Smooth muscle cell (in vitro differentiated cells): Measurements from ENCODE around the gene NPBWR2. TPM values are rescaled to one million over a fixed set of nuclear protein-coding genes. Genes with fewer than 3 reads are reported as not detected.

Experiments
- DNase-seq: peaks from one replicate; lab custom pipeline; 2025; ENCODE audit not compliant: unreplicated experiment; lab: John Stamatoyannopoulos, UW
- H2AFZ ChIP-seq: fragments of 200-600 bp; sonication (generic); 2 replicates; pipeline ENCODE4 v1.6.0; 2016; ENCODE audit warnings: antibody characterized with exemption, low read depth, mild to moderate bottlenecking
- H3F3A ChIP-seq: fragments of 200-600 bp; sonication (generic); 2 replicates; pipeline ENCODE4 v1.6.0; 2017; ENCODE audit warnings: antibody characterized with exemption, low read depth
- H3K27ac ChIP-seq: fragments of 200-600 bp; sonication (generic); 2 replicates; pipeline ENCODE4 v1.5.1; 2016; ENCODE audit warnings: low read depth, mild to moderate bottlenecking
- H3K27me3 ChIP-seq: fragments of 200-600 bp; sonication (generic); 2 replicates; pipeline ENCODE4 v1.6.1; 2016; ENCODE audit warnings: low read depth, mild to moderate bottlenecking
- H3K36me3 ChIP-seq: fragments of 200-600 bp; sonication (generic); 2 replicates; pipeline ENCODE4 v1.5.1; 2016; ENCODE audit warnings: low read depth
- H3K4me1 ChIP-seq: fragments of 200-600 bp; sonication (generic); 2 replicates; pipeline ENCODE4 v1.5.1; 2016; ENCODE audit warnings: low read depth
- H3K4me2 ChIP-seq: fragments of 200-600 bp; sonication (generic); 2 replicates; pipeline ENCODE4 v1.6.0; 2016; ENCODE audit warnings: mild to moderate bottlenecking
- H3K4me3 ChIP-seq: fragments of 200-600 bp; sonication (generic); 2 replicates; pipeline ENCODE4 v1.5.1; 2016; ENCODE audit warnings: mild to moderate bottlenecking
- H3K79me2 ChIP-seq: fragments of 200-600 bp; sonication (generic); 2 replicates; pipeline ENCODE4 v1.6.0; 2016; ENCODE audit warnings: low read depth, mild to moderate bottlenecking
- H3K9ac ChIP-seq: fragments of 200-600 bp; sonication (generic); 2 replicates; pipeline ENCODE4 v1.6.0; 2016; ENCODE audit warnings: low read depth
- H3K9me3 ChIP-seq: fragments of 200-600 bp; sonication (generic); replicated peaks from 2 replicates; pipeline ENCODE4 v1.5.1; 2016; ENCODE audit warnings: low read depth
- H4K20me1 ChIP-seq: fragments of 200-600 bp; sonication (generic); 2 replicates; pipeline ENCODE4 v1.6.0; 2016; ENCODE audit warnings: low read depth
- WGBS: methylation state at CpG from one replicate; pipeline ENCODE4 v1.1.7; 2016; ENCODE audit warnings: low lambda C conversion rate; 5-methylcytosine and 5-hydroxymethylcytosine counted together
- polyA plus RNA-seq: library from polyadenylated mRNA; unstranded; fragments of >200 nt; fragmentation: Nextera tagmentation; extraction: Ambion mirVana; gene quantifications from 2 replicates; pipeline ENCODE4 v1.2.1, GENCODE V29; 2016
- total RNA-seq: library from RNA; depleted of rRNA; stranded (reverse); fragments of >200 nt; gene quantifications from 2 replicates; pipeline ENCODE4 v1.2.3, GENCODE V29; 2014
- TF ChIP-seq, protein P1 (sequence below): fragments of 200-600 bp; sonication (generic); IDR thresholded peaks from 2 replicates; pipeline ENCODE4 v1.5.1; 2017; ENCODE audit warnings: borderline replicate concordance, mild to moderate bottlenecking, antibody characterized with exemption; ENCODE audit not compliant: insufficient read depth, poor library complexity, severe bottlenecking

Gene NPBWR2
- total and polyA plus RNA-seq, 2 experiments from 2014 or later: not detected

DNA sequence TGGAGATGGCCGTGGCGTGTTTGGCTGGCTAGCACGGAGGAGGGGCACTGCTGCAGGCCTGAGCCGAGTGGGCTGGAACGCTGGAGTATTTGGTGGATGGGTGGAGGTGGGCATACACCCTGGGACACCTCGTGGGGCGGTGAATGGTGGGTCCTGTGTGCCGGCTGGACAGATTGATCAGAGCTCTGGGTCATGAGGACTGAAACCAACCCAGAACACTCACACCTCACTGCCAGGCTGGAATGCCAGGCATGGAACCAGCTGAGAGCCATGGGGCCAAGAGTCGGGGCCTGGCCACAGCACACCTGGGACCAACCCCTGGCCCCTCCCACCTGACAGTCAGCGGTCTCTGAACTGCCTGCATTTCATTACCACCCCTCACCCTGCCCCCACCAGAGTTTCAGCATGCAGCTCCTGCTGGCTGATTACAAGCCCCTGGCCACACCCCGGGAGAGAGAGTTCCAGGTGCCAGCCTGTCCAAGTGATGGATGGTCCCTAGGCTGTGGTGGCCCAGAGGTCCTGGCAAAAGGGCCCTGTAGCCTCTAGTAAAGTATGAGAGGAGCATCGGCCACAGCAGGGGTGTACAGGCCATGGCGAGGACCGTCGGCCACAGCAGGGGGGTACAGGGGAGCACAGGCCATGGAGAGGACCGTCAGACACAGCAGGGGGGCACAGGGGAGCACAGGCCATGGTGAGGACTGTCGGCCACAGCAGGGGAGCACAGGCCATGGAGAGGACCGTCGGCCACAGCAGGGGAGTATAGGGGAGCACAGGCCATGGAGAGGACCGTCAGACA, 3.3 kb downstream of the NPBWR2 start:
- Histone ChIP-seq H3F3A (no peaks in the 10 kb centered on the region), H2AFZ (no peak overlapping the region), H3K9ac (no peak overlapping the region), H3K9me3 (no peaks in the 10 kb centered on the region), H3K27me3 (peaks cover 30% of the 10 kb centered on the region), H3K4me2 (no peak overlapping the region), H3K27ac (no peak overlapping the region), H3K79me2 (no peaks in the 10 kb centered on the region), H3K4me1 (no peaks in the 10 kb centered on the region), H3K4me3 (no peak overlapping the region), H4K20me1 (no peaks in the 10 kb centered on the region), H3K36me3 (no peaks in the 10 kb centered on the region)
- TF ChIP-seq, protein P1, sequence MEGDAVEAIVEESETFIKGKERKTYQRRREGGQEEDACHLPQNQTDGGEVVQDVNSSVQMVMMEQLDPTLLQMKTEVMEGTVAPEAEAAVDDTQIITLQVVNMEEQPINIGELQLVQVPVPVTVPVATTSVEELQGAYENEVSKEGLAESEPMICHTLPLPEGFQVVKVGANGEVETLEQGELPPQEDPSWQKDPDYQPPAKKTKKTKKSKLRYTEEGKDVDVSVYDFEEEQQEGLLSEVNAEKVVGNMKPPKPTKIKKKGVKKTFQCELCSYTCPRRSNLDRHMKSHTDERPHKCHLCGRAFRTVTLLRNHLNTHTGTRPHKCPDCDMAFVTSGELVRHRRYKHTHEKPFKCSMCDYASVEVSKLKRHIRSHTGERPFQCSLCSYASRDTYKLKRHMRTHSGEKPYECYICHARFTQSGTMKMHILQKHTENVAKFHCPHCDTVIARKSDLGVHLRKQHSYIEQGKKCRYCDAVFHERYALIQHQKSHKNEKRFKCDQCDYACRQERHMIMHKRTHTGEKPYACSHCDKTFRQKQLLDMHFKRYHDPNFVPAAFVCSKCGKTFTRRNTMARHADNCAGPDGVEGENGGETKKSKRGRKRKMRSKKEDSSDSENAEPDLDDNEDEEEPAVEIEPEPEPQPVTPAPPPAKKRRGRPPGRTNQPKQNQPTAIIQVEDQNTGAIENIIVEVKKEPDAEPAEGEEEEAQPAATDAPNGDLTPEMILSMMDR: no peak
- 87% methylated on average over 20 of the region's 20 CpGs for WGBS
- DNase-seq: no peak

DNA sequence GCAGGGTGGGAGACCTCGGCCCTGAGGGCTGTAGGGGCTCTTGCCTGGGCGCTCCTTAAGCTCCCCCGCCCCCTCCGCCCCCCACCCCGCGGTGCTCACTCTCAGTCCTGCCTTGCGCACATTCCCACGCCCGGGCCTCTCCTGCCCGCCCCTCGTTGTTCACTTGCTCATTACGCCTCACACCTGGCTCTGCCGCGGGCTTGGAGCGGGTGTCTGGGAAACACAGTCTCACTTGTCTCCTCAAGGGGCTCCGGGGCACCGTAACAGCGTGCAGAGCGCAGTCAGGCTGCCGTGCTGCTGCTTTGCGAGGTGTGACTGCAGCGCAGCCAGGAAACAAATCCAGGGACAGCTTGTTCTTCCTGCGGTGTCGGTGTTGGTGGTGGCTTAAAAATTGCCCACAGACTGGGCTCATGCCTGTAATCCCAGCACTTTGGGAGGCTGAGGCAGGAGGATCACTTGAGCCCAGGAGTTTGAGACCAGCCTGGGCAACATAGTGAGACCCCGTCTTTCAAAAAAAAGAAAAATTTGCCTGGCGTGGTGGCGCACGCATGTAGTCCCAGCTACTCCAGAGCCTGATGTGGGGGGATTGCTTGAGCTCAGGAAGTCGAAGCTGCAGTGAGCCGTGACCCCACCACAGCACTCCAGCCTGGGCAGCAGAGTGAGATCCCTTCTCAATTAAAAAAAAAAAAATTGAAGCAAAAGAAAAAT, 4.6 kb downstream of the NPBWR2 start:
- 37% methylated on average over 20 of the region's 30 CpGs for WGBS
- no peaks in the 10 kb centered on the region for H3K36me3 ChIP-seq
- H2AFZ ChIP-seq: peak overlapping the region; percentile 77
- H3K9ac ChIP-seq: no peak overlapping the region
- H3K4me1 ChIP-seq: no peaks in the 10 kb centered on the region
- H3K79me2 ChIP-seq: no peaks in the 10 kb centered on the region
- peaks cover 30% of the 10 kb centered on the region for H3K27me3 ChIP-seq
- no peak overlapping the region for H3K27ac ChIP-seq
- H3K4me2 ChIP-seq: peak overlapping the region; percentile 95
- no peak for DNase-seq
- TF ChIP-seq, protein P1: no peak
- no peaks in the 10 kb centered on the region for H3F3A ChIP-seq
- H4K20me1 ChIP-seq: no peaks in the 10 kb centered on the region
- H3K9me3 ChIP-seq: no peaks in the 10 kb centered on the region
- peak overlapping the region; percentile 60 for H3K4me3 ChIP-seq

DNA sequence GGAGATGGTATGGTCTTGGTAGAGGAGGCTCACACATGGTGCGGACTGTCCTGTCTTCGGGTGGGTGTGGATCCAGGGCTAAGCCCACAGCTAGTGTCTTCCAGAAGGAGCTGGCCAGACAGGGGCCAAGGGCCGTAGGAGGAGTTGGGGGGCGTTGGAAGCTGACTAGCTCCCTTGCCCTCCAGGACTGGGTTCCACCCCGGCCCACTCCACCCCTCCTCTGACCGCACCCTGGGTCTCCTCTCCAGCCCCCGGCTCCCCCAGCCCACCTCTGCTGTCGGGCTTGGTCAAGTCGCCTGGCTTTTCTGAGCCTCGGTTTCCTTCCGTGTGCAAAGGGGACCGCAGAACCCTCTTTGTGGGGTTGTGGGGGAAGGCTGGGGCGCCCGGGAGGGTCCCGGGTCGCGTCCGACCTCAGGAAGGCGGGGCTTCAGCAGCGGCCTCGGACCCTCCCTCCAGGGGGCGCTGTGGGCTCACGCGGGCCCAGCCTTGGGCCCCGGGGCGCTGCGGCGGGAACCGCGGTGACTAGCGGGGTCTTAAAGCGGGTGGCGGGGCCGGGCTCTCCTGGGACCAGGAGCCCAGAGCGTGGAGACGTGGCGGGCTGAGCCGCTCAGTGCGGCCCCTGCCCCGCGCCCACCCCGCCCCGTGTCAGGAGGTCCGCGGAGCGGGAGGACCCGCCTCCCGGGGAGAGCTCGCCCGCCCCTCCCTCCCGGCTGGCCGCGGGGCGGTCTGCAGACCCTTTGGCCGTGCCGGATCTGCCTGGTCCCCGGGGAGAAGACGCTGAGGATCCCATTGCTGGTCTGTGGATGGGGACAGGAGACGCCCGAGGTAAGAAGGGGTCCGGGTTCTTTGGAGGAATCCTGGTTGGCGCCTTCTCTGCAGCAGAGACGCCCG, 5.4 kb downstream of the NPBWR2 start:
- no peaks in the 10 kb centered on the region for H3K36me3 ChIP-seq
- no peaks in the 10 kb centered on the region for H3K79me2 ChIP-seq
- TF ChIP-seq, protein P1: peak; percentile 92
- no peak for DNase-seq
- H2AFZ ChIP-seq: peak overlapping the region; percentile 77
- 14% methylated on average over 18 of the region's 64 CpGs for WGBS
- H3K4me2 ChIP-seq: peak overlapping the region; percentile 95
- no peak overlapping the region for H3K27ac ChIP-seq
- no peaks in the 10 kb centered on the region for H4K20me1 ChIP-seq
- H3K27me3 ChIP-seq: peaks cover 30% of the 10 kb centered on the region
- peak overlapping the region; percentile 60 for H3K4me3 ChIP-seq
- no peaks in the 10 kb centered on the region for H3K4me1 ChIP-seq
- no peaks in the 10 kb centered on the region for H3K9me3 ChIP-seq
- H3F3A ChIP-seq: no peaks in the 10 kb centered on the region
- H3K9ac ChIP-seq: no peak overlapping the region
